Forelimb muscle (tissue), 1 donor: ENCODE results near the gene CSF1R. TPM values are rescaled to one million over a fixed set of nuclear protein-coding genes. Genes with fewer than 3 reads are reported as not detected.

Source experiments
- DNase-seq: peaks from one replicate; pipeline ENCODE4 v3.0.0-alpha.2; 2013; ENCODE audit warnings: low read depth
- polyA plus RNA-seq: library from polyadenylated mRNA; unstranded; fragments of 120-200 nt; gene quantifications from one replicate; pipeline ENCODE4 v1.2.1, GENCODE V29; 2013; ENCODE audit not compliant: insufficient read length

Gene CSF1R
- polyA plus RNA-seq, 1 donor, result 22.9 TPM

DNA sequence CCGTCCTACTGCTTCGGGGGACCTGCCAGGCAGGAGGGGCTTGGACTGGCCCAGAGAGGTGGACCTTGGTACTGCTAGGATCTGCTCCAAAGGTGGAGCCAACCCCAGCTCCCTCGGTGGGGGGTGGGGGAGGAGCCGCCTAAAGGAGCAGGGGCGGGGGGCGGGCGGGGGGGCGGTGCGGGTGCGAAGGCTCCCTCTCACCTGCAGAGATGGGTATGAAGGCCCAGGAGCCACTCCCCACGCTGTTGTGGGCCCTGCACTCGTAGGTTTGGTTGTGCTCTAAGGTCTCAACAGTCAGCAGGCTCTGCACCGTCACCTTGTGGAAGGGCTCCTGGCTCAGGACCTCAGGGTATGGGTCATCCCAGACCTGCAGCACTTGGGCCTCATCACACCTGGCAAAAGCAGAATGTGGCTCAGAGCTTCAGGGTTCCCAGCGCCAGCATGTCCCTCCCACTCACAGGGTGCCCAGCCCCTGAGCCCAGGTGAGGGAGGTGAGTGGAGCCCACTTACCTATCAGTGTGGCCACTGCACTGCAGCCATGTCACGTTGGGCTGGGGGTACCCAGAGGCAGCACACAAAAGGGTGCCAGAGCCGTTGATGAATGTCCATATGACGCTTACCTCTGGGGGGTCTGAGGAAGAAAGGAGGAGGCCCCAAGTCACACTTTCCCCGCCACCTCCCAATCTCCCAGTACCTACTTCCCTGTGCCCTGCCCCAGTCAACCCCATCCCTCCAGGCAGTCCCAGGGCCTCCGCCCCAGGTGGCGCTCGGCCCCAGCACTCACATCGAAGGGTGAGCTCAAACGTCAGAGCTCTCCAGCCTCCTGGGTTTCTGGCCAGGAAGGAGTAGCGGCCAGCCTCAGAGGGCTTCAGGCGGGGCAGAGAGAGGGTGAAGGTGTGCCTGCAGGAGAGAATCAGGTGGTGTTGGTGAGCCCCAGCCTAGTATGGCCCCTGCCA is 16.4 kb downstream of the CSF1R start:
- DNase-seq, result no peak

- no peak for DNase-seq
These were observed 17.3 kb downstream of the CSF1R start for GRCh38 chr5:150068961-150069645.

DNA sequence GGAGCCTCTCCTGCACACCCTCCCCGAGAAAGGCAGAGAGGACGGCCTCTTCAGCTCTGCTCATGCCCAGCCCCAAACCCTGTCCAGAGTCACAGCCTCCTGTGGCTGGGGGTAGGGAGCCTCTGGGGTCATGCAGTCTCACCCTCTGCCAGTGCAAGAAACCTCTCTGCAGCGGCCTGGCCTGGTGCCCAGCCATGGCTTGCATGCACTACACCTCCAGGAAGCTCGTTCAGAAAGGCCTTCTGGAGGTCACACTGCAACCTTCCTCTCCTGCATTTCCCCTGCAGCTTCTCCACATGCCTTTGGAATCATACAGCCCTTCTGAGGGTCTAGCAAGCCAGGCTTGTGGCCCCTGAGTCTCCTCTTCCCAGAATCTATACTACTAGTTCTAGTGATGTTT is 17.9 kb downstream of the CSF1R start:
- DNase-seq, result no peak

GRCh38 chr5:150068071-150068470 is 18.3 kb downstream of the CSF1R start:
- DNase-seq, result no peak

DNA sequence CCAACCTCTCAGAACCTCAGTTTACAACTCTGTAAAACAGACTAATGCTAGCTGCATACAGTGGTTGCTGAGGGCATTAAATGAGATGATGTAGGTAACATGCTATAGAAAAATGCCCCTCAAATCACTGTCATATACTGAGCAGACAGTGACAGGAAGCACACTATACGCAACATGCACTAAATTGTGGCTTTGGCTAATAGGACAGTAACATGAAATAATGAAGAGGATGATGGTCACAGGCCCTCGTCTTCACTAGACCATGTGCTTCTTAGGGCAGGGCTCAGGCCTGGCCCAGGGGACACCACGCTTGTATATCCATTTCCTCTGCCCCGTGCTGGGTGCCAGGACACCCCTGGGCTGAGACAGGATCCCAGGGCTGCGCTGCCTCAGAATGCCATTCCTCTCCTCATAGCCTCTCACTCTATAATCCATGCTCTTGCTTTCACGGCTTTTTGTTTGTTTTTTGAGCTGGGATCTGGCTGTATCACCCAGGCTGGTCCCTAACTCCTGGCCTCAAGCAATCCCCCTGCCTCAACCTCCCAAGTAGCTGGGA is 18.9 kb downstream of the CSF1R start:
- no peak for DNase-seq

GRCh38 chr5:150066901-150067396 is 19.4 kb downstream of the CSF1R start:
- DNase-seq, result no peak

DNA sequence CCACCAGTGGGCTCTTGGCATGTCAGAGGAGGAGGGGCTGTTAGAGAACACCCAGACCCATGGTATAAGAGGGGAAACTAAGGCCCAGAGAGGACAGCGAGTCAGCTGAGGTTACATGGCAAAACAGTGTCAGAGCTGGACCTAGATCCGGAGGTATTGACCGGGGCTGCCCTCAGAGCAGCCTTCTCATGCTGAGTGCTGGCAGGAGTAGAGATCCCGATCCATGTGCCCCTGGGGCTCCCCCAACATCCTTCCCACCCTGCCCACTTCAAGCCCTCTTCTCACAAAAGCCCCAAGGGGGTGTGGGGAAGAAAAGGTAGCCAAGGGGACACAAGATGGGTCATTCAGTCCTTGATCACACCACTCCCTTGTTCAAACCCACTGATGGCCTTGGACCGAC is 19.9 kb downstream of the CSF1R start:
- DNase-seq, result no peak

DNA sequence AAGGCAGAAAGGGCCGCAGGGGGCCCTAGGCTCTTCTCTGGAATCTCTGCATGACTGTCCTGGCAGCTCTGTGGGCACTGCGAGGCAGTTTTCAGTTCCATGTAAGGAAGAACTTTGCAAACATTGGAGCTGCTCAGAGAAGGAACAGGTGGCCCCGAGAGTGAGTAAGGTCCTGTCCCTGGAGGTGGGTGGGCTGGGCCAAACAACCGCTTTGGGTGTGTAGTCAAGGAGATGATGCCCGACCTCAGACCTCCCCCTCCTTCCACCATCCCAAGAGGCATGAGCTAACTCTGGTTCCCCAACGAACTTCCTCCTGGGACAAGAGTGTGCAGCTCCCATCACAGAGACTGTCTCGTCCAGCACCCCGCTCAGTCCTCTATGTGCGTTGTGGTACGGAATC is 20.5 kb downstream of the CSF1R start:
- no peak for DNase-seq

GRCh38 chr5:150065346-150065745 is 21.0 kb downstream of the CSF1R start:
- no peak for DNase-seq

GRCh38 chr5:150064681-150065220 is 21.6 kb downstream of the CSF1R start:
- DNase-seq, result no peak

DNA sequence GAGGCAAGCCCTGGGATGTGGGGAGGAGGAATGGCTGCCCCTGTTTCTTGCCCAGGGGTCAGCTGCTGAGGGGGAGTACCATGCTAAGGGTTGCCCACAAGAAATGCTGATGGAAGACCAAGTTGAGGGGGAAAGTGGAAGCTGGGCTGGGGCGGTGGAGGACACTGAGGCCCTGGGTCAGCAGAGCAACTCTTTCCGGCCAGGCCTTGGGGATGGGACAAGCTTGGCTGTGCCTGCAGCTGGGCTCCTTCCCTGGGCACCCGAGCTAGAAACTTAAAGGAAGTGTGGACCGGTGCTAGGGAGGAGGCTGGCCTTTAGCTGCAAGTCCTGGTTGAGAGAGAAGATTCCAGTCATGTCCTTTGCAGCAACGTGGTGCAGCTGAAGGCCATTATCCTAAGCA is 22.7 kb downstream of the CSF1R start:
- DNase-seq, result no peak

DNA sequence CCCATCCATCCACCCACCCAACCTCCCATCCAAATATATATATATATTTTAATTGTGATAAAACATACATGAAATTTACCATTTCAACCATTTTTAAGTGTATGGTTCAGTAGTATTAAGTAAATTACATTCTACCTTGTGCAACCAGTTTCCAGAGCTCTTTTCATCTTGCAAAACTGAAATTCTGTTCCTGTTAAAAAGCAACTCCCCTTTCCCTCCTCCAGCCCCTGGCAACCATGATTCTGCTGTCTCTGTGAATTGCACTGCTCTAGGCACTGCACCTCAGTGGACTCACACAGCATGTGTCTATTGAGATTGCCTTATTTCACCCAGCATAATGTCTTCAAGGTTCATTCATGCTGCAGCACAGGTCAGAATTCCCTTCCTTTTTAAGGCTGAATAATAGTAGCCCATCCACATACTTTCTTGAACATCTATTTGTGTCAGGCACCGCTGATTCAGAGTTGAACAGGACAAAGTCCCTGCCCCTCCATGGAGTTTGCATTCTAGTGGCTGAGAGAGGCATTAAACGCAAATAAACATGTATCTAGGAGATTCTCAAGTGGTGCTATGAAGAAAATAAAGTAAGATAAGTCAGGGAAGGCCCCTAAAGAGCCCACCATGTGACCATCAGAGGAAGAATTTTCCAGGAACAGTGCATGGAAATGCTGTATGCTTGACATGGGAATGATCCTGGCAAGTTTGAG is 24.0 kb downstream of the CSF1R start:
- DNase-seq, result no peak

- DNase-seq, result no peak
These were observed 24.8 kb downstream of the CSF1R start for GRCh38 chr5:150061538-150061995.

DNA sequence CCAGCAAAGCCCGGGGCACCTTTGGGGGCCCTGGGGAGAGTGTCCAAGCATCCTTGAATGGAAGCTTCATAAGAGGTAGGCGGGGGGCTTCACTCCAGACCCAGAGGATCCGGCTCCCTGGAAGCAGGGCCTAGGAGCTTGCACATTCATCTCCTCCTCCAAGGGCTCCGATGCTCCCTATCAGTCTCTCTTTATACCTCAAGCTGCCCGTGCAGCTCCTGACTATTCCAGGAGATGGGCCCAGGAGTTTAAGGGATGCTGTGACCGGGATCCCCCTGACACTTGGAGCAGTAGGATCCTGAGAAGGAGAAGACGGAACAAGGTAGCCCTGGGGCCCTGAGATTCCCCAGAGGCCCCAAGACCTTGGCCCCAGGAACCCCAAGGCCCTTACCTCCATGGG is 25.9 kb downstream of the CSF1R start:
- DNase-seq, result no peak

DNA sequence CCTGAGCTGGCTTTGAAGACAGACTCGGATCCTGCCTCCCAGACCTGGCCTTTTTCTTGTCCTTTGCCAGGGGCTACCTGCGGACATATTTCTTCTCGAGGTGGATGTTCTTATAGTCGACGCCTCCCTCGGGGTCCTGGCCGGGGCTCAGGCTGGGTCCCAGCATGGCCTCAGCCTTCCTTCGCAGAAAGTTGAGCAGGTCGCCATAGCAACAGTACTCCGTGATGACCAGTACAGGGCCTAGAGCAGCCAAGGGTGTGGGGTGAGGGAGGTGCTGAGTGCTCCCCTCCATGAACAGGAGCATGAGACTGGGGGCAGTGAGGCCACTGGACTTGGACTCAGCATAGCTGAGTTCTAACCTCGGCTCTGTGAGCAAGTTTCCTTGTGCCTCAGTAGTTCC is 26.7 kb downstream of the CSF1R start:
- DNase-seq, result no peak

DNA sequence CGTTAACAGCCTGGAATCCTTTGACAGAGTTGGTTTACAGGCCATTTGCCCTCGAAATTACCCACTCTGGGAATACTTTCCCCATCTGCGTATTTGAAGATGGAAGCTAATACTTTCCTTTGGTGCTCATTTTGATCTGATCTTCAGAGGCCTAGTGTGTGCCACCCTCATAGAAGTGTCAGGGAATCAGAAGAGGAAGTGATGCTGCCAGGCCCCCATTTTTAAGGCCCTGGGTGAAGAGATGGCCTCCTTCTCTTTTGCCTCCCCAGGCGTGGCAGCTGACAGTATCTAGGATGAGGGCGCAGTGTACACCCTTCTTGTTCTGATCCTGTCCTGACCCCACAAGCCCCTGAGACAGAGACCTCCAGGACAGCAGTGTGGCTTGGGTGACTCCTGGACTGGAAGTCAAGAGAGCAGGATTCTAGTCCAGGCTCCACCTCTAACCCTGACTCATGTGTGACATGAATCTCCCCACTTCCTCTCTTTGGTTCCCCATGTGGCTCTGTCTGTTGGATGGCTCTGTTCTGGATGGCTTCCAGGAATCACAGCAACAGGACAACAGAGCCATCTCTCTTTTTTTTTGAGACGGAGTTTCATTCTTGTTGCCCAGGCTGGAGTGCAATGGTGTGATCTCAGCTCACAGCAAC is 27.8 kb downstream of the CSF1R start:
- peak; percentile 36 for DNase-seq

GRCh38 chr5:150057996-150058395 is 28.4 kb downstream of the CSF1R start:
- DNase-seq, result no peak

DNA sequence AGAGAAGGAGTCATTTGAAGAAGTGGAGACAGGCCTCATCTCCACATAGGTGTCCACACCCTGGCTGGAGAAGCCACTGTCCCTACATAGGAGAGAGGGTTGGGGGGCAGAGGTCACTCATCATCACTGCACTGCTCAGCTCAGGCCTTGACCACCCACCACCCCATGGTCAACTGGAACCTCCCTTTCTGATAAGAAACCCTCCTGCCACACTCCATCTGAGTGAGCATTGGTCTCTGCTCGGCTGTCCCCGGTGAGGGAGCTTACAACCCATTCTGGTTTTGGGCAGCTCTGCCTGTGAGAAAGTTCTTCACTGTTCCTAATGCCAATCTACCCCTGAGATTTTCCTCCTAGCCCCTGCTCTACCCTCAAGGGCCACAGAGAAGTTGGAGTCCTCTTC is 28.8 kb downstream of the CSF1R start:
- DNase-seq, result no peak

DNA sequence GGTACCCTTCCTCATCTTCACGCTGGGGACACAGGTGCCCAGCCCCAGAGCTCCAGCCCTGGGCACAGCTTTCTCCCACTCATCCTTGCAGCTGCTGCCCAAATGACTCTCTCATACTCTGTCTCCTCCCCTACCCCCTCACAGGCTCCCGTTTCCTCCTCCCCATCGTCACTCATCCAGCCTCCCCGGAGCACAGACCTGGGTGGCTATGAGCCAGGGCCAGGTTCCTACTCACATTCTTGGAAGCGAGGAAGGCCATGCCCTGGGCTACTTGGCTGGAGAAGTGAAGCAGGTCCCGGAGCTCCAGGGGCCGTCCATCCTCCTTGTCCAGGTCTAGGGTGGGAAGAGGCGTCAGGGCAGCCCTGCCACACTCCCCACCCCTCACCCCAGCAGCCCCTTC is 29.3 kb downstream of the CSF1R start:
- no peak for DNase-seq

DNA sequence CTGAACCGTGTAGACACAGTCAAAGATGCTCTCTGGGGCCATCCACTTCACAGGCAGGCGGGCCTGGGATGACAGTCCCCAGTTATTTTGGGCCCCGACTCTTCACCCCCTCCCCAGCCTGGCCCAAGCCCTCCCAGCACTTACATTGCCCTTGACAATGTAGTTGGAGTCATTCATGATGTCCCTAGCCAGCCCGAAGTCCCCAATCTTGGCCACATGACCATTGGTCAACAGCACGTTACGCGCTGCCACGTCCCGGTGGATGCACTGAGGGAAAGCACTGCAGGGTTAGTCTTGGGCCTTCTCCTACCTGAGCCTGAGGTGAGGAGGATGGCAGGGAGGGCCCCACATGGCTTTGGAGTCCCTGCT is 30.3 kb downstream of the CSF1R start:
- no peak for DNase-seq
